B cell (primary cell): ENCODE results near the gene NAPB. TPM values are rescaled to one million over a fixed set of nuclear protein-coding genes. Genes with fewer than 3 reads are reported as not detected.

ENCODE experiments used
- ATAC-seq: fragments of 200-7000 bp; cut with Tn5 transposase; one replicate; pipeline ENCODE4 v1.10.0; 2021; ENCODE audit warnings: low read depth, mild to moderate bottlenecking, moderate number of reproducible peaks, moderate library complexity
- CTCF ChIA-PET: fragments of 350-600 bp; sonication (Branson Sonifier 250); formaldehyde crosslinking; loops from one replicate; lab custom pipeline; 2021; ENCODE audit warnings: antibody characterized with exemption, inconsistent platforms; lab: Charles Lee
- POLR2A ChIA-PET: fragments of 350-600 bp; sonication (Branson Sonifier 250); formaldehyde crosslinking; loops from one replicate; lab custom pipeline; 2021; ENCODE audit warnings: antibody characterized with exemption; lab: Charles Lee
- DNase-seq: peaks from one replicate; pipeline ENCODE4 v3.0.0; 2013
- H2AFZ ChIP-seq: 2 replicates; pipeline ENCODE4 v1.6.1; 2012; ENCODE audit warnings: mild to moderate bottlenecking, low read depth, low read length; ENCODE audit not compliant: insufficient read depth, poor library complexity, severe bottlenecking
- H3K27ac ChIP-seq, 2 donors: 1 replicate in 1 of 2; 2 replicates in 1 of 2; pipeline ENCODE4 v1.5.1; 2012 to 2013; ENCODE audit warnings: low read length in 2 of 2, mild to moderate bottlenecking in 2 of 2, moderate library complexity in 1 of 2
- H3K27me3 ChIP-seq, 4 experiments: fragments of 200-600 bp in 1 of 4; sonication (generic) in 1 of 4; replicated peaks in 1 of 4; 1 replicate in 2 of 4; 2 replicates in 2 of 4; pipeline versions ENCODE4 v1.6.1 to v1.7.0; 2013 to 2016; ENCODE audit warnings: low read length in 3 of 4, mild to moderate bottlenecking in 2 of 4, mixed read lengths in 1 of 4, moderate library complexity in 1 of 4; ENCODE audit not compliant: insufficient read depth in 4 of 4, control insufficient read depth in 3 of 4; ENCODE audit errors: control extremely low read depth in 1 of 4
- H3K36me3 ChIP-seq, 2 experiments: replicated peaks in 1 of 2; 1 replicate in 1 of 2; 2 replicates in 1 of 2; pipeline versions ENCODE4 v1.6.1 to v1.7.1; 2013; ENCODE audit warnings: low read length in 1 of 2; ENCODE audit not compliant: insufficient read depth in 2 of 2, control insufficient read depth in 1 of 2; ENCODE audit errors: control extremely low read depth in 1 of 2, extremely low read depth in 1 of 2
- H3K4me1 ChIP-seq, 2 donors: fragments of 200-600 bp in 1 of 2; sonication (generic) in 1 of 2; 1 replicate in 1 of 2; 2 replicates in 1 of 2; pipeline versions ENCODE4 v1.5.1 to v1.6.1; 2013 to 2017; ENCODE audit warnings: low read length in 2 of 2; ENCODE audit not compliant: control insufficient read depth in 2 of 2, insufficient read depth in 2 of 2
- H3K4me2 ChIP-seq: replicated peaks from 2 replicates; pipeline ENCODE3; 2012; ENCODE audit warnings: mild to moderate bottlenecking, low read depth, low read length; ENCODE audit not compliant: poor library complexity, severe bottlenecking
- H3K4me3 ChIP-seq, 5 experiments: fragments of 200-600 bp in 1 of 5; sonication (generic) in 1 of 5; 1 replicate in 3 of 5; 2 replicates in 2 of 5; pipeline versions ENCODE4 v1.5.1 to v1.7.0; 2011 to 2016; ENCODE audit warnings: low read length in 4 of 5, mild to moderate bottlenecking in 4 of 5, low read depth in 2 of 5, control low read depth in 1 of 5, moderate library complexity in 1 of 5; ENCODE audit not compliant: insufficient read depth in 1 of 5; ENCODE audit errors: control extremely low read depth in 1 of 5, extremely low read depth in 1 of 5
- H3K79me2 ChIP-seq: fragments of 200-600 bp; sonication (generic); one replicate; pipeline ENCODE4 v1.6.0; 2016; ENCODE audit warnings: low read length; ENCODE audit not compliant: control insufficient read depth, insufficient read depth
- H3K9ac ChIP-seq: fragments of 200-600 bp; sonication (generic); 2 replicates; pipeline ENCODE4 v1.6.1; 2017; ENCODE audit warnings: mild to moderate bottlenecking, low read length, moderate library complexity
- H3K9me3 ChIP-seq, 3 donors: one replicate each; pipeline versions ENCODE4 v1.6.1 to v1.7.1; 2013; ENCODE audit warnings: low read length in 2 of 3; ENCODE audit not compliant: control insufficient read depth in 2 of 3, insufficient read depth in 1 of 3; ENCODE audit errors: control extremely low read depth in 1 of 3
- H4K20me1 ChIP-seq: 2 replicates; pipeline ENCODE4 v1.6.0; 2012; ENCODE audit warnings: mild to moderate bottlenecking, low read length; ENCODE audit not compliant: insufficient read depth, control insufficient read depth, poor library complexity, severe bottlenecking
- H3K27ac Mint-ChIP-seq: one replicate; pipeline ENCODE4 v1.8.0; 2021; ENCODE audit warnings: mixed read lengths
- H3K27me3 Mint-ChIP-seq: one replicate; pipeline ENCODE4 v1.8.0; 2021; ENCODE audit warnings: mixed read lengths
- H3K4me1 Mint-ChIP-seq: one replicate; pipeline ENCODE4 v1.8.0; 2021; ENCODE audit warnings: mixed read lengths
- H3K4me3 Mint-ChIP-seq: one replicate; pipeline ENCODE4 v1.8.0; 2021; ENCODE audit warnings: mixed read lengths
- H3K9me3 Mint-ChIP-seq: one replicate; pipeline ENCODE4 v1.8.0; 2022; ENCODE audit warnings: mixed read lengths; ENCODE audit not compliant: insufficient read depth
- CTCF ChIP-seq: fragments of 200-600 bp; IDR thresholded peaks from one replicate; pipeline ENCODE4 v1.8.0; 2022; ENCODE audit warnings: antibody characterized with exemption, mild to moderate bottlenecking
- EZH2 ChIP-seq: IDR thresholded peaks from 2 replicates; pipeline ENCODE4 v1.6.1; 2012; ENCODE audit warnings: borderline replicate concordance, low read depth, mild to moderate bottlenecking, moderate library complexity, low read length; ENCODE audit not compliant: insufficient read depth, poor library complexity, severe bottlenecking
- WGBS: methylation state at CpG from one replicate; pipeline ENCODE4 v1.1.5; 2013; ENCODE audit warnings: missing lambda C conversion rate; ENCODE audit not compliant: insufficient coverage; 5-methylcytosine and 5-hydroxymethylcytosine counted together
- intact Hi-C: fragments of 100-400 bp; cut with micrococcal nuclease; formaldehyde crosslinking; loops from one replicate; pipeline ENCODE4 v1.10.0; 2022
- polyA plus RNA-seq: library from polyadenylated mRNA; depleted of rRNA; stranded (reverse); fragments of >200 nt; gene quantifications from 2 replicates; pipeline ENCODE4 v1.2.3, GENCODE V29; 2012
- total RNA-seq, 2 donors: library from RNA; stranded (reverse); fragments of 120-200 nt in 1 of 2; gene quantifications; 1 replicate in 1 of 2; 2 replicates in 1 of 2; pipeline versions ENCODE4 v1.2.3 to v1.2.4, GENCODE V29; 2013 to 2022

The NAPB gene
- total and polyA plus RNA-seq, 2 donors (not counting 1 experiment from before 2014, with no cell fraction given): 4.1 to 13.0 TPM

- Histone ChIP-seq H3K79me2 (peaks cover 86% of the 10 kb centered on the region), H3K4me2 (no peak overlapping the region), H3K27ac (no peak overlapping the region), H3K9me3 (no peaks in the 10 kb centered on the region), H3K9ac (no peak overlapping the region), H2AFZ (no peak overlapping the region), H4K20me1 (peaks cover 11% of the 10 kb centered on the region), H3K4me3 (no peak overlapping the region), H3K27me3 (no peaks in the 10 kb centered on the region), H3K36me3 (no peaks in the 10 kb centered on the region), H3K4me1 (peaks cover 11 to 12% of the 10 kb centered on the region in 2 donors)
- ChIA-PET CTCF (no interaction called here), POLR2A (no interaction called here)
- DNase-seq: no peak
- Mint-ChIP-seq H3K4me3 (no peak overlapping the region), H3K27me3 (no peaks in the 10 kb centered on the region), H3K9me3 (no peaks in the 10 kb centered on the region), H3K27ac (no peak overlapping the region), H3K4me1 (peaks cover 15% of the 10 kb centered on the region)
- TF ChIP-seq CTCF: no peak
- TF ChIP-seq EZH2: no peak
- no peak for ATAC-seq
- WGBS: 100% methylated on average over 1 of the region's 1 CpG
- intact Hi-C loops: no loop called here
Measured at GRCh38 chr20:23412026-23412425, 9.3 kb downstream of the NAPB start.

- H3K4me2 ChIP-seq: no peak overlapping the region
- peaks cover 86% of the 10 kb centered on the region for H3K79me2 ChIP-seq
- CTCF ChIA-PET: no interaction called here
- TF ChIP-seq EZH2 (no peak), CTCF (no peak)
- DNase-seq: no peak
- peaks cover 11 to 12% of the 10 kb centered on the region in 2 donors for H3K4me1 ChIP-seq
- no peak overlapping the region for H3K27ac Mint-ChIP-seq
- WGBS: no CpG with 5 or more reads among the region's 3 CpGs
- peaks cover 12% of the 10 kb centered on the region for H4K20me1 ChIP-seq
- intact Hi-C loops: no loop called here
- no peaks in the 10 kb centered on the region for H3K36me3 ChIP-seq
- no peak for ATAC-seq
- H3K4me3 Mint-ChIP-seq: no peak overlapping the region
- H2AFZ ChIP-seq: no peak overlapping the region
- H3K4me1 Mint-ChIP-seq: peaks cover 15% of the 10 kb centered on the region
- H3K27me3 Mint-ChIP-seq: no peaks in the 10 kb centered on the region
- H3K4me3 ChIP-seq: no peak overlapping the region
- H3K9ac ChIP-seq: no peak overlapping the region
- no peaks in the 10 kb centered on the region for H3K9me3 ChIP-seq
- no peak overlapping the region for H3K27ac ChIP-seq
- H3K27me3 ChIP-seq: no peaks in the 10 kb centered on the region
- H3K9me3 Mint-ChIP-seq: no peaks in the 10 kb centered on the region
- POLR2A ChIA-PET: no interaction called here
Measured at GRCh38 chr20:23410916-23411695, 10.2 kb downstream of the NAPB start.
